ENCODE measurements around the gene HHIPL1. TPM values are rescaled to one million over a fixed set of nuclear protein-coding genes. Genes with fewer than 3 reads are reported as not detected.
A peak's percentile ranks its signal among the peaks of the same experiment; 100 is the strongest.

Gene HHIPL1
- total RNA-seq, 4 donors from 2014 or later, result 0.07 to 0.82 (median 0.14) TPM

DNA sequence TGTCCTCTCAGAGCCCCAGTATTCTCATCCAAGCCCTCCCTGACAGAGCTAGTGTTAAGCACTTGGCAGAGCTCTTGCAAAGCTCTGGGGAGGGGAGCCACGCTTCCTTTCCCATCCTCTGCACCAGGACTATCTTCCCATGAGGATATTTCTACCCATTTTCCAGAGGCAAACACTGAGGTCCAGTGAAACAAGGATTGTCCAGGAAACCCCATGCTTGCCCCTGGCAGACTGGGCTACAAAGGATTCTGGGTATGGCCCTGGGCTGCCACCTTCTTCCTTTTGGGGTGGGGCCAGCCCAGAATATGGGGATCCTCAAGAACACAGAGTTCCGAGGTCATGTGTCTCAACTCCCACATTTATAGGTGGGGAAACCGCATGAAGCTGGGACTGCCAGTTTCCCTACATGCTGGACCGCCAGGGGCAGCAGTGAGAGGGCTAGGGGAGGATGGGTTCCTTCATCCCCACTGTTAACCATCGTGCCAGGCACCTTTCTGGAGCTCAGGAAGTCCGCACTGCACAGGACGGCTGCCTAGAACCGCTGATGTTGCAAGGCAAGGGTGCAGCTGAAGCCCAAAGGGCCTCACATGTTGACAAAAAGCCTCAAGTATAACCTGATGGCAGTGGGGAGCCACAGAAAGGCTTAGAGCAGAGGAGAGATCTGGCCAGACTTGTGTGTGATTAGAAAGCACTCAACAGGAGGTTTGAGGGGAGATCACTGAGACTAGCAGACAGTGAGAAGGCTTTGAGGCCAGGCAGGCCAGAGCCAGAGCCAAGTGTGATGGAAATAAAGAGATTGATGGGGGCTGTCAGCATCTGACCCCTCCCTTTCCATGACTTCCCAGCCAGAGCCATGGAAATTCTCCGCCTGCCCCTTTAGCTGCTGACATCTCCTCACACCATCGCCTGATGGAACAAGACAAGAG lies 35.4 kb upstream of the HHIPL1 start:
- H3K27ac ChIP-seq, result no peak overlapping the region
- no peaks in the 10 kb centered on the region for H3K9me3 ChIP-seq
- peaks cover 6 to 7% of the 10 kb centered on the region in 2 donors for H3K4me1 ChIP-seq
- in situ Hi-C loops (cut with MboI; ENCODE audit: low sequenced_read_pairs in 4 of 4), result loop anchor here in 1 of 4 donors (10.0 kb wide), 1 partner anchor 45 kb away; no protein-coding TSS in a partner anchor
- H3K36me3 ChIP-seq, result no peaks in the 10 kb centered on the region
- no peak for TF ChIP-seq POLR2A (IDR thresholded peaks at IDR 0.05)
- TF ChIP-seq, protein P1, sequence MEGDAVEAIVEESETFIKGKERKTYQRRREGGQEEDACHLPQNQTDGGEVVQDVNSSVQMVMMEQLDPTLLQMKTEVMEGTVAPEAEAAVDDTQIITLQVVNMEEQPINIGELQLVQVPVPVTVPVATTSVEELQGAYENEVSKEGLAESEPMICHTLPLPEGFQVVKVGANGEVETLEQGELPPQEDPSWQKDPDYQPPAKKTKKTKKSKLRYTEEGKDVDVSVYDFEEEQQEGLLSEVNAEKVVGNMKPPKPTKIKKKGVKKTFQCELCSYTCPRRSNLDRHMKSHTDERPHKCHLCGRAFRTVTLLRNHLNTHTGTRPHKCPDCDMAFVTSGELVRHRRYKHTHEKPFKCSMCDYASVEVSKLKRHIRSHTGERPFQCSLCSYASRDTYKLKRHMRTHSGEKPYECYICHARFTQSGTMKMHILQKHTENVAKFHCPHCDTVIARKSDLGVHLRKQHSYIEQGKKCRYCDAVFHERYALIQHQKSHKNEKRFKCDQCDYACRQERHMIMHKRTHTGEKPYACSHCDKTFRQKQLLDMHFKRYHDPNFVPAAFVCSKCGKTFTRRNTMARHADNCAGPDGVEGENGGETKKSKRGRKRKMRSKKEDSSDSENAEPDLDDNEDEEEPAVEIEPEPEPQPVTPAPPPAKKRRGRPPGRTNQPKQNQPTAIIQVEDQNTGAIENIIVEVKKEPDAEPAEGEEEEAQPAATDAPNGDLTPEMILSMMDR (IDR thresholded peaks at IDR 0.05 in 4 of 5, conservative IDR thresholded peaks at IDR 0.05 in 1 of 5), result peak in 1 of 5 experiments; percentile 47
- H3K27me3 ChIP-seq, result peaks cover 2 to 7% (median 3%) of the 10 kb centered on the region in 3 donors
- ATAC-seq (no peak), DNase-seq (no peak)
- intact Hi-C loops (cut with DNase I; ENCODE audit: low total_unique reads), result loop anchor here (10.0 kb wide), 2 partner anchors 575 to 605 kb away; no protein-coding TSS in a partner anchor
- no peak overlapping the region for H3K4me3 ChIP-seq

- H3K36me3 ChIP-seq, result no peaks in the 10 kb centered on the region
- peaks cover 4 to 17% (median 16%) of the 10 kb centered on the region in 3 donors for H3K27me3 ChIP-seq
- H3K9me3 ChIP-seq, result no peaks in the 10 kb centered on the region
- peaks cover 3 to 9% of the 10 kb centered on the region in 2 donors for H3K4me1 ChIP-seq
- ATAC-seq, result no peak
- H3K27ac ChIP-seq, result no peak overlapping the region
- no peak for DNase-seq
- intact Hi-C loops (cut with DNase I; ENCODE audit: low total_unique reads) (no loop called here), in situ Hi-C loops (cut with MboI; ENCODE audit: low sequenced_read_pairs in 4 of 4) (loop anchor here in 1 of 4 donors (10.0 kb wide), 1 partner anchor 47 kb away; no protein-coding TSS in a partner anchor)
- H3K4me3 ChIP-seq, result no peak overlapping the region
- TF ChIP-seq POLR2A (IDR thresholded peaks at IDR 0.05), result no peak
- TF ChIP-seq, protein P1 (IDR thresholded peaks at IDR 0.05 in 4 of 5, conservative IDR thresholded peaks at IDR 0.05 in 1 of 5), result no peak
Measured at GRCh38 chr14:99611646-99612045, 33.3 kb upstream of the HHIPL1 start.

GRCh38 chr14:99612071-99612737 lies 32.7 kb upstream of the HHIPL1 start:
- peaks cover 6 to 17% (median 16%) of the 10 kb centered on the region in 3 donors for H3K27me3 ChIP-seq
- no peaks in the 10 kb centered on the region for H3K9me3 ChIP-seq
- peaks cover 3 to 9% of the 10 kb centered on the region in 2 donors for H3K4me1 ChIP-seq
- ATAC-seq (no peak), DNase-seq (no peak)
- TF ChIP-seq, protein P1 (IDR thresholded peaks at IDR 0.05 in 4 of 5, conservative IDR thresholded peaks at IDR 0.05 in 1 of 5), result no peak
- no peak for TF ChIP-seq POLR2A (IDR thresholded peaks at IDR 0.05)
- no peak overlapping the region for H3K27ac ChIP-seq
- H3K36me3 ChIP-seq, result no peaks in the 10 kb centered on the region
- in situ Hi-C loops (cut with MboI; ENCODE audit: low sequenced_read_pairs in 4 of 4), result loop anchor here in 1 of 4 donors (10.0 kb wide), 1 partner anchor 47 kb away; no protein-coding TSS in a partner anchor
- H3K4me3 ChIP-seq, result no peak overlapping the region
- intact Hi-C loops (cut with DNase I; ENCODE audit: low total_unique reads), result no loop called here

DNA sequence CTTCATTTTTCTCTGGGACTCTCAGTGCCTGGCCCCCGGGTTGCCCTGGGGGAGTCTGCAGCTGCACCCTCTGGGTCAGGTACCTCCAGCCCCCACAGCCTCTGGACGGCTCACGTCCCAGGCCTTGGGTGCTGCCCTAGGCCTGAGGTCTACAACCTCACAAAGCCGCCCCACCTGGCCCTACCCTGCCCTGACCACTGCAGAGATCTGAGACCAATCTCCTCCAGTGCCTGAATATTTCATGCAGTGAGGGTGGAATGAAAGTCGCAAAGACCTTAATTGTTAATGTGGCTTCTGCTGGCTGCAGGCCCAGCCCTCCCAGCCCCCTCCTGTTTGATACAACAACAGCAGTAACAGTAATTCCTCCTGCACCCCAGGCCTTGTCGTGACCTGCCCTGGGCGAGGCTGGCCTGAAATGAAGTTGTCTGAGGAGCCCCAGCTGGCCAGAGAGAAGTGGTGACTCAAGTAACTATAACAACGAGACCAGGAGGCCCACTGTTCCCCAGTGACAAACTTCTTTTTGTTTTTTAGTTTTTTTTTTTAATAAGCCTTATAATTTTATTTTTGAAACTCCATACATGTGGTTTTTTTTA lies 32.1 kb upstream of the HHIPL1 start:
- Histone ChIP-seq H3K27ac (no peak overlapping the region), H3K27me3 (peaks cover 6 to 17% (median 16%) of the 10 kb centered on the region in 3 donors), H3K4me1 (peaks cover 3 to 9% of the 10 kb centered on the region in 2 donors), H3K36me3 (no peaks in the 10 kb centered on the region), H3K9me3 (no peaks in the 10 kb centered on the region), H3K4me3 (no peak overlapping the region)
- TF ChIP-seq, protein P1 (IDR thresholded peaks at IDR 0.05 in 4 of 5, conservative IDR thresholded peaks at IDR 0.05 in 1 of 5), result no peak
- no peak for TF ChIP-seq POLR2A (IDR thresholded peaks at IDR 0.05)
- no peak for ATAC-seq
- in situ Hi-C loops (cut with MboI; ENCODE audit: low sequenced_read_pairs in 4 of 4) (loop anchor here in 1 of 4 donors (10.0 kb wide), 1 partner anchor 48 kb away; no protein-coding TSS in a partner anchor), intact Hi-C loops (cut with DNase I; ENCODE audit: low total_unique reads) (no loop called here)
- no peak for DNase-seq
